Suprapubic skin (tissue), 4 donors: ENCODE measurements around the gene STAG1. TPM values are rescaled to one million over a fixed set of nuclear protein-coding genes. Genes with fewer than 3 reads are reported as not detected.

Source experiments
- DNase-seq, 2 donors: peaks; one replicate each; pipeline ENCODE4 v3.0.0-alpha.2; 2019; ENCODE audit warnings: low spot score in 2 of 2
- H3K27ac ChIP-seq: fragments of 200-600 bp; sonication (generic); one replicate; pipeline ENCODE4 v1.5.1; 2019
- H3K27me3 ChIP-seq: fragments of 200-600 bp; sonication (generic); one replicate; pipeline ENCODE4 v1.5.1; 2019
- H3K36me3 ChIP-seq: fragments of 200-600 bp; sonication (generic); one replicate; pipeline ENCODE4 v1.5.1; 2019
- H3K4me1 ChIP-seq: fragments of 200-600 bp; sonication (generic); one replicate; pipeline ENCODE4 v1.5.1; 2019
- H3K4me3 ChIP-seq: fragments of 200-600 bp; sonication (generic); one replicate; pipeline ENCODE4 v1.5.1; 2019; ENCODE audit warnings: mild to moderate bottlenecking
- H3K9me3 ChIP-seq: fragments of 200-600 bp; sonication (generic); one replicate; pipeline ENCODE4 v1.5.1; 2019
- CTCF ChIP-seq, 2 donors: fragments of 200-600 bp in 1 of 2; fragments of 450-650 bp in 1 of 2; sonication (generic) in 1 of 2; IDR thresholded peaks; one replicate each; pipeline ENCODE4 v1.5.1; 2016 to 2019; ENCODE audit warnings: antibody characterized with exemption in 2 of 2, mild to moderate bottlenecking in 1 of 2, moderate library complexity in 1 of 2
- EP300 ChIP-seq: sonication (generic); formaldehyde crosslinking; IDR thresholded peaks from one replicate; pipeline ENCODE4 v1.6.1; 2017; ENCODE audit warnings: antibody characterized with exemption
- POLR2A ChIP-seq, 2 donors: fragments of 450-650 bp; IDR thresholded peaks; one replicate each; pipeline ENCODE4 v1.6.1; 2017; ENCODE audit warnings: antibody characterized with exemption in 2 of 2, mild to moderate bottlenecking in 2 of 2, moderate library complexity in 2 of 2
- POLR2AphosphoS5 ChIP-seq, 3 donors: sonication (generic); formaldehyde crosslinking; IDR thresholded peaks; one replicate each; pipeline ENCODE4 v1.6.1; 2017; ENCODE audit warnings: antibody characterized with exemption in 3 of 3
- WGBS: methylation state at CpG from one replicate; pipeline ENCODE4 v1.1.5; 2018; 5-methylcytosine and 5-hydroxymethylcytosine counted together
- total RNA-seq, 4 donors: library from RNA; depleted of rRNA; stranded (reverse); fragments of >200 nt; gene quantifications; one replicate each; pipeline ENCODE4 v1.1.0, GENCODE V29; 2016

Gene STAG1
- total RNA-seq, 4 donors from 2014 or later: 33.8 to 76.4 (median 38.0) TPM

GRCh38 chr3:136755192-136755591 is 3.0 kb upstream of the STAG1 start:
- no peak for DNase-seq
- Histone ChIP-seq H3K27me3 (no peaks in the 10 kb centered on the region), H3K27ac (no peak overlapping the region), H3K4me3 (no peak overlapping the region), H3K9me3 (no peaks in the 10 kb centered on the region), H3K4me1 (peaks cover 20% of the 10 kb centered on the region), H3K36me3 (no peaks in the 10 kb centered on the region)
- TF ChIP-seq POLR2A (IDR thresholded peaks at IDR 0.05): no peak
- TF ChIP-seq POLR2AphosphoS5 (IDR thresholded peaks at IDR 0.05): no peak
- TF ChIP-seq CTCF (IDR thresholded peaks at IDR 0.05): no peak
- TF ChIP-seq EP300: no peak
- WGBS: 93% methylated on average over 2 of the region's 2 CpGs

GRCh38 chr3:136753326-136753939 is 1.3 kb upstream of the STAG1 start:
- H3K4me3 ChIP-seq: peak overlapping the region; percentile 90
- H3K27ac ChIP-seq: peak overlapping the region; percentile 100
- no peaks in the 10 kb centered on the region for H3K9me3 ChIP-seq
- peaks cover 35% of the 10 kb centered on the region for H3K4me1 ChIP-seq
- DNase-seq: no peak
- TF ChIP-seq POLR2AphosphoS5 (IDR thresholded peaks at IDR 0.05): no peak
- no peak for TF ChIP-seq CTCF (IDR thresholded peaks at IDR 0.05)
- no peak for TF ChIP-seq POLR2A (IDR thresholded peaks at IDR 0.05)
- no peak for TF ChIP-seq EP300
- WGBS: 34% methylated on average over 11 of the region's 11 CpGs
- H3K36me3 ChIP-seq: no peaks in the 10 kb centered on the region
- no peaks in the 10 kb centered on the region for H3K27me3 ChIP-seq

- 3% methylated on average over 9 of the region's 73 CpGs for WGBS
- H3K27me3 ChIP-seq: no peaks in the 10 kb centered on the region
- no peaks in the 10 kb centered on the region for H3K9me3 ChIP-seq
- peak; percentile 98 to 99 for DNase-seq
- H3K27ac ChIP-seq: peak overlapping the region; percentile 100
- TF ChIP-seq EP300: no peak
- TF ChIP-seq POLR2AphosphoS5 (IDR thresholded peaks at IDR 0.05): peak in 2 of 3 donors; percentile 78 to 96
- peak; percentile 43 to 49 for TF ChIP-seq POLR2A (IDR thresholded peaks at IDR 0.05)
- TF ChIP-seq CTCF (IDR thresholded peaks at IDR 0.05): no peak
- no peaks in the 10 kb centered on the region for H3K36me3 ChIP-seq
- H3K4me3 ChIP-seq: peak overlapping the region; percentile 90
- peaks cover 35% of the 10 kb centered on the region for H3K4me1 ChIP-seq
Observed at GRCh38 chr3:136752422-136753325, 496 bp upstream of the STAG1 start.

GRCh38 chr3:136751316-136752171 is 634 bp downstream of the STAG1 start:
- peak overlapping the region; percentile 90 for H3K4me3 ChIP-seq
- peak overlapping the region; percentile 100 for H3K27ac ChIP-seq
- no peaks in the 10 kb centered on the region for H3K36me3 ChIP-seq
- no peak for TF ChIP-seq POLR2A (IDR thresholded peaks at IDR 0.05)
- no peak for TF ChIP-seq EP300
- no peak for TF ChIP-seq CTCF (IDR thresholded peaks at IDR 0.05)
- no peak for TF ChIP-seq POLR2AphosphoS5 (IDR thresholded peaks at IDR 0.05)
- no peaks in the 10 kb centered on the region for H3K9me3 ChIP-seq
- 0% methylated on average over 10 of the region's 97 CpGs for WGBS
- H3K27me3 ChIP-seq: no peaks in the 10 kb centered on the region
- peaks cover 35% of the 10 kb centered on the region for H3K4me1 ChIP-seq
- DNase-seq: peak; percentile 85
